ENCODE data around the gene GMEB2.

The GMEB2 gene

DNA sequence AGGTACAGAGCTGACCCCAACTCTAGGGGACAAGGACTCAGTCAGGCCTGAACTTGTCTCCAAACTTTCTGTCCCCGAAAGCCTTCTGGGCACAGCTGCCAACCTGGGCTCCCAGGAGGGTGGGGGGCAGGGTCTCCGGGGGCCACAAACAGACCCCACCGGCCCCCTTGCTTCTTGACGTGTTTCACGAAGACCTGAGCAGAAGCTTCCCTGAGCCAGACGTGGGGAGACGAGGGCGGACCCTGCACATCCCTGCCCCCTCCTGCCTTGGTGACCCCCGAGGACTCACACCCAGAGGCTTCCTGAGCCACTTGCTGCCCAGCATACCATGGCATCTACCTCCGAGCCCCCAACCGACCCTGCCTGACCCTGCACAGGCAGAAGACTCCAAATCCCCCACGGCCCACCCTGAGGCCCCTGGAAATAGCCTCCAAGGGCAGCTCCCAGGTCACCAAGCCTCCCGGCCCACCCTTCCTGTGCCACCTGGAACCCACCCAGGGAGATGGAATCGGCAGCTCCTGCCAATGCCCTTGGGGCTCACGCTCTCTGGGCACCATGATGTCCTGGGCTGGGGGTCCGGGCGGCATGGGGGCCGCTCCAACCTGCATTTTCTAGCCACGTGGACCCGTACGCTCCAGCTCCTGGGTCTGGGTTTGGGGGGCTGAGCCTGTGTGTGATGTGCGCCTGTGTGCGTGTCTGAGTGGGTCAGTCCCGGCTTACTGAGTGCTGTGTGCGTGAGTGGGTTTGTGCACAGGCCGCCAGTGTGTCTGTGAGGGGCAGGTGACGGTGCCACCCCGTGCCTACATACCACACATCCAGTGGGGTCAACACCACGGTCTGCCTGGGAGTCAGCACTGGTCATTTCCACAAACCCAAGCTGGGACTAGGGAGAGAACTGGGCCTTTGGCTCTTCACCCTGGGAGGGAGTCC, 87.2 kb downstream of the GMEB2 start:
- no peak for TF ChIP-seq JUND (IDR thresholded peaks at IDR 0.05; ENCODE audit: low read depth)
- in situ Hi-C loops (cut with HindIII; ENCODE audit: low pct_unique_long_range_greater_than_20kb, low sequenced_read_pairs): no loop called here
- DNase-seq (ENCODE audit: low read depth in 1 of 2, low spot score in 1 of 2): no peak

GRCh38 chr20:63539092-63539430, 87.8 kb downstream of the GMEB2 start:
- no peak for DNase-seq (ENCODE audit: low read depth in 1 of 2, low spot score in 1 of 2)
- TF ChIP-seq JUND (IDR thresholded peaks at IDR 0.05; ENCODE audit: low read depth): no peak
- in situ Hi-C loops (cut with HindIII; ENCODE audit: low pct_unique_long_range_greater_than_20kb, low sequenced_read_pairs): no loop called here

DNA sequence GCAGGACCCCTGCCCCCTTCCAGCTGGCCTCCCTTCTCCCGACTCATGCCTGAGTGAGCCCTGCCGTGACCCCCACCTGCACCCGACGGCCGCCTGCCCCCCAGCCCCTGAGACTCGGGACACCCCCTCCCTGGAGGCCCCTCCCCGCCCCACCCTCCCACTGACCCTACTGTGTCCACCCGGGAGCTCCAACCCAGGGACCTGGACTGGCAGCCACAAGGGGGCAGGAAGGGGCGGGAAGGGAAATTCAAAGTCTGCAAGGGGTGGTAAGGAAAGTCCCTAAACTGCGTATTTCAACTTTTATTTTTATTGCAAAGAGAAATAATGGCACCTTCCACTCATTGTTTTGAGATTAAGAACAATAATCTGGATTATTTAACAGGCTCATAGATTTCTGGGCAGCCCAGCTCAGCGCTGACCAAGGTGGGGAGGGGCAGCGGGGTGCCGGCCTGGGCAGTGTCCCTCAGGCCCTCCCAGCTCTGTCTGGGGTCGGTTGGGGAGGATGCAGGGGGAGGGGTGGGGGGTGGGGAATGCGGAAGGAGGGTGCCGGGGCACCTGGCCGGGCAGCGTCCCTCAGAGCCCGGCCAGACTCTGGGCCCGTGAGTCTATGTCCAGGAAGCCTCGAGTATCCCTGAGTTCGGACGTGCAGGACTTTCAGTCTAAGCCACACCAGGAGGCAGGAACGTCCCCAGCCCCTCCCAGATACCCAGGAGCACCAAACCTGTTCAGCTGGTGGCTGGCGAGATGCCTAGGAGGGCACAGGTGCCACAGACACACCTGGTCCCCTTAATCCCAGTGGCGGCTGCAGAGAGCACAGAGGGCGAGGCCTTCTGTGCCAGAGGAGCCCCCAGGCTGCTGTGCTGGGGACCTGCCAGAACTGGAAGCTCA, 88.5 kb downstream of the GMEB2 start:
- TF ChIP-seq JUND (IDR thresholded peaks at IDR 0.05; ENCODE audit: low read depth): no peak
- in situ Hi-C loops (cut with HindIII; ENCODE audit: low pct_unique_long_range_greater_than_20kb, low sequenced_read_pairs): no loop called here
- DNase-seq (ENCODE audit: low read depth in 1 of 2, low spot score in 1 of 2): peak; percentile 97 to 98
